Adrenal gland (tissue), 5 donors: ENCODE measurements around the gene SH2D5.

Experiments
- POLR2A ChIP-seq, 2 donors: fragments of 450-650 bp; IDR thresholded peaks; one replicate each; pipeline ENCODE4 v1.6.1; 2017; ENCODE audit warnings: antibody characterized with exemption in 2 of 2, mild to moderate bottlenecking in 2 of 2, moderate library complexity in 1 of 2
- TF ChIP-seq, protein P1 (sequence below), 6 experiments: fragments of 450-650 bp in 4 of 6; fragments of 200-600 bp in 2 of 6; sonication (generic) in 1 of 6; IDR thresholded peaks; 1 replicate in 5 of 6; 2 replicates in 1 of 6; pipeline versions ENCODE4 v1.5.1 to v1.8.0; 2016 to 2021; ENCODE audit warnings: antibody characterized with exemption in 6 of 6, mild to moderate bottlenecking in 2 of 6, moderate library complexity in 1 of 6
- donor health status: DM: no; HTN: no; CAD: no.

DNA sequence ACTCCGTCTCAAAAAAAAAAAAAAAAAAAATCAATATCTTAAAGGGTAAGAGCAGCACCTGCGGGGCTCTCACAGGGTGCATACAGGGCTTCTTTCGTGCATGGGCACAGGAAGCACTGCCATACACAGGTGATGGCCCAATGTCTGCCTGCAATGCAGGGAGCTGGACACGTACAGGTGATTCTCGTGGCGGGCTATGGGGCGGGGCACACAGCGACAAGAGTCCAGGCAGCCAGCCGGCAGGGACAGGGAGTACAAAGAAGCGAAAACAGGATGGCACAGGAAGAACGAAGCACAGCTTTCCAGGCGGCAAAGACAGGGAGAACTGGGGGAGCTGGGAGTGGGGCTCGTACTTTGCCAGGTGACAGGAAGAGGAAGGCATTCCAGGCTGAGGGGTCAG is 16.3 kb downstream of the SH2D5 start:
- TF ChIP-seq POLR2A (IDR thresholded peaks at IDR 0.05) = no peak
- TF ChIP-seq, protein P1, sequence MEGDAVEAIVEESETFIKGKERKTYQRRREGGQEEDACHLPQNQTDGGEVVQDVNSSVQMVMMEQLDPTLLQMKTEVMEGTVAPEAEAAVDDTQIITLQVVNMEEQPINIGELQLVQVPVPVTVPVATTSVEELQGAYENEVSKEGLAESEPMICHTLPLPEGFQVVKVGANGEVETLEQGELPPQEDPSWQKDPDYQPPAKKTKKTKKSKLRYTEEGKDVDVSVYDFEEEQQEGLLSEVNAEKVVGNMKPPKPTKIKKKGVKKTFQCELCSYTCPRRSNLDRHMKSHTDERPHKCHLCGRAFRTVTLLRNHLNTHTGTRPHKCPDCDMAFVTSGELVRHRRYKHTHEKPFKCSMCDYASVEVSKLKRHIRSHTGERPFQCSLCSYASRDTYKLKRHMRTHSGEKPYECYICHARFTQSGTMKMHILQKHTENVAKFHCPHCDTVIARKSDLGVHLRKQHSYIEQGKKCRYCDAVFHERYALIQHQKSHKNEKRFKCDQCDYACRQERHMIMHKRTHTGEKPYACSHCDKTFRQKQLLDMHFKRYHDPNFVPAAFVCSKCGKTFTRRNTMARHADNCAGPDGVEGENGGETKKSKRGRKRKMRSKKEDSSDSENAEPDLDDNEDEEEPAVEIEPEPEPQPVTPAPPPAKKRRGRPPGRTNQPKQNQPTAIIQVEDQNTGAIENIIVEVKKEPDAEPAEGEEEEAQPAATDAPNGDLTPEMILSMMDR (IDR thresholded peaks at IDR 0.05) = no peak
